GM12878 (cell line): ENCODE measurements around the gene LYPD6. TPM values are rescaled to one million over a fixed set of nuclear protein-coding genes. Genes with fewer than 3 reads are reported as not detected.

Experiments used
- ATAC-seq: fragments of 200-7000 bp; cut with Tn5 transposase; 3 replicates; pipeline ENCODE4 v1.9.1; 2020; ENCODE audit warnings: mild to moderate bottlenecking, moderate library complexity
- BruUV-seq: library from RNA; stranded (reverse); fragments of 400-500 nt; replicated peaks from 2 replicates; lab custom pipeline; 2021; lab: Mats Ljungman, UMichigan
- CTCF ChIA-PET: fragments of 300-600 bp; sonication (Branson Sonifier 250); formaldehyde crosslinking; extraction: SDS; loops from one replicate; lab custom pipeline; 2021; ENCODE audit warnings: inconsistent platforms; lab: Yijun Ruan, JAX
- POLR2A ChIA-PET: fragments of 350-600 bp; formaldehyde crosslinking; extraction: SDS; loops from one replicate; lab custom pipeline; 2021; ENCODE audit warnings: inconsistent platforms; lab: Charles Lee
- RAD21 ChIA-PET: fragments of 300-600 bp; sonication (Branson Sonifier 250); formaldehyde crosslinking; loops from one replicate; lab custom pipeline; 2023; ENCODE audit warnings: antibody characterized with exemption; ENCODE audit not compliant: unreplicated experiment; lab: Charles Lee
- SMC1A ChIA-PET: fragments of 300-600 bp; sonication (Branson Sonifier 250); formaldehyde crosslinking; loops from one replicate; lab custom pipeline; 2023; ENCODE audit not compliant: unreplicated experiment, uncharacterized antibody; lab: Charles Lee
- DNase-seq: peaks from one replicate; pipeline ENCODE4 v3.0.0-alpha.2; 2011; ENCODE audit warnings: low read depth, low spot score
- FAIRE-seq: peaks from 3 replicates; lab custom pipeline; 2011; peaks lifted over from hg19 to GRCh38; lab: Jason Lieb, UNC
- H2AFZ ChIP-seq: 2 replicates; pipeline ENCODE4 v1.6.0; 2011; ENCODE audit warnings: low read depth, low read length, control low read depth; ENCODE audit not compliant: control insufficient read depth
- H3K27ac ChIP-seq: 2 replicates; pipeline ENCODE4 v1.5.1; 2011; ENCODE audit warnings: control low read depth; ENCODE audit not compliant: control insufficient read depth, insufficient read depth
- H3K27me3 ChIP-seq, 2 experiments: replicated peaks in 1 of 2; 2 replicates each; pipeline versions ENCODE4 v1.6.0 to v1.6.1; 2011; ENCODE audit warnings: low read length in 1 of 2; ENCODE audit not compliant: control insufficient read depth in 2 of 2, insufficient read depth in 2 of 2
- H3K36me3 ChIP-seq, 2 experiments: 2 replicates each; pipeline ENCODE4 v1.5.1; 2011; ENCODE audit warnings: low read length in 1 of 2; ENCODE audit not compliant: control insufficient read depth in 2 of 2, insufficient read depth in 2 of 2
- H3K4me1 ChIP-seq: 2 replicates; pipeline ENCODE4 v1.6.1; 2011; ENCODE audit warnings: mild to moderate bottlenecking, low read length, moderate library complexity, mixed read lengths; ENCODE audit not compliant: control insufficient read depth, insufficient read depth
- H3K4me2 ChIP-seq: 2 replicates; pipeline ENCODE4 v1.6.0; 2011; ENCODE audit warnings: control low read depth; ENCODE audit not compliant: control insufficient read depth, insufficient read depth
- H3K4me3 ChIP-seq: fragments of 200-600 bp; sonication (generic); 2 replicates; pipeline ENCODE4 v1.5.1; 2016
- H3K79me2 ChIP-seq: 2 replicates; pipeline ENCODE4 v1.6.0; 2011; ENCODE audit warnings: low read length; ENCODE audit not compliant: control insufficient read depth, insufficient read depth
- H3K9ac ChIP-seq: 2 replicates; pipeline ENCODE4 v1.8.0; 2011; ENCODE audit warnings: low read length, control low read depth, mixed read lengths; ENCODE audit not compliant: control insufficient read depth, insufficient read depth
- H3K9me3 ChIP-seq: replicated peaks from 3 replicates; pipeline ENCODE4 v1.5.1; 2011; ENCODE audit warnings: mild to moderate bottlenecking, low read length; ENCODE audit not compliant: control insufficient read depth, insufficient read depth
- H4K20me1 ChIP-seq: 2 replicates; pipeline ENCODE4 v1.6.0; 2011; ENCODE audit not compliant: control insufficient read depth, insufficient read depth
- ATF7 ChIP-seq: fragments of 450-650 bp; IDR thresholded peaks from 2 replicates; pipeline ENCODE4 v1.6.1; 2016; ENCODE audit warnings: low read depth, mild to moderate bottlenecking
- E2F4 ChIP-seq: IDR thresholded peaks from 2 replicates; pipeline ENCODE4 v1.6.1; 2012; ENCODE audit warnings: low read depth, low read length, improper control_type of control experiment
- EP300 ChIP-seq, 2 experiments: fragments of 150-350 bp in 1 of 2; IDR thresholded peaks; 2 replicates each; pipeline ENCODE4 v1.6.1; 2011 to 2012; ENCODE audit warnings: low read depth in 2 of 2, low read length in 2 of 2, borderline replicate concordance in 1 of 2, improper control_type of control experiment in 1 of 2, inconsistent platforms in 1 of 2; ENCODE audit not compliant: control insufficient read depth in 1 of 2
- FOS ChIP-seq: IDR thresholded peaks from 3 replicates; pipeline ENCODE4 v1.6.1; 2011; ENCODE audit warnings: borderline replicate concordance; ENCODE audit not compliant: insufficient read length; ENCODE audit errors: extremely low read depth
- HCFC1 ChIP-seq: fragments of 150-350 bp; IDR thresholded peaks from 2 replicates; pipeline ENCODE4 v1.6.1; 2014; ENCODE audit warnings: low read length
- MYB ChIP-seq: fragments of 150-350 bp; IDR thresholded peaks from 2 replicates; pipeline ENCODE4 v1.6.1; 2014; ENCODE audit warnings: mild to moderate bottlenecking, low read depth, low read length, borderline replicate concordance
- NR2F1 ChIP-seq: fragments of 450-650 bp; conservative IDR thresholded peaks from 2 replicates; pipeline ENCODE4 v1.6.1; 2017; ENCODE audit warnings: mild to moderate bottlenecking
- PBX3 ChIP-seq: IDR thresholded peaks from 2 replicates; pipeline ENCODE4 v1.6.1; 2011; ENCODE audit warnings: mild to moderate bottlenecking, low read depth, low read length, moderate library complexity; ENCODE audit not compliant: insufficient replicate concordance
- POU2F2 ChIP-seq: IDR thresholded peaks from 3 replicates; pipeline ENCODE4 v1.6.1; 2011; ENCODE audit warnings: low read depth, mild to moderate bottlenecking, low read length, borderline replicate concordance
- SMC3 ChIP-seq: IDR thresholded peaks from 2 replicates; pipeline ENCODE4 v1.6.1; 2011; ENCODE audit warnings: low read length, improper control_type of control experiment, borderline replicate concordance
- SP1 ChIP-seq: IDR thresholded peaks from one replicate; pipeline ENCODE4 v1.6.1; 2011; ENCODE audit warnings: low read depth, low read length
- ZNF622 ChIP-seq: fragments of 450-650 bp; IDR thresholded peaks from 2 replicates; pipeline ENCODE4 v1.6.1; 2017; ENCODE audit warnings: mild to moderate bottlenecking, inconsistent platforms
- WGBS: methylation state at CpG from one replicate; pipeline ENCODE4 v1.1.6; 2016; ENCODE audit warnings: low lambda C conversion rate; ENCODE audit not compliant: insufficient replicate concordance, insufficient coverage; ENCODE audit errors: missing lambda C conversion rate; 5-methylcytosine and 5-hydroxymethylcytosine counted together
- in situ Hi-C: fragments of 300-500 bp; cut with MboI; formaldehyde crosslinking; loops from 9 replicates; pipeline ENCODE4 v1.14.3; 2018; ENCODE audit warnings: mixed read lengths
- intact Hi-C: fragments of 100-400 bp; cut with micrococcal nuclease; formaldehyde crosslinking; loops from one replicate; pipeline ENCODE4 v1.14.2; 2022; ENCODE audit not compliant: unreplicated experiment
- polyA plus RNA-seq, 11 experiments: library from polyadenylated mRNA; depleted of rRNA in 4 of 11; unstranded in 6 of 11; stranded (reverse) in 5 of 11; fragments of >200 nt; fragmentation: Nextera tagmentation in 4 of 11; fragmentation: Illumina TruSeq in 1 of 11; extraction: Ambion mirVana in 4 of 11; extraction: Trizol in 1 of 11; gene quantifications; 1 replicate in 1 of 11; 2 replicates in 10 of 11; pipeline versions ENCODE4 v1.2.1 to v1.2.3, GENCODE V29; 2011 to 2016; ENCODE audit warnings: inconsistent platforms in 2 of 11, missing spikeins in 2 of 11, low read depth in 1 of 11
- total RNA-seq, 4 experiments: library from RNA; depleted of rRNA in 3 of 4; stranded (reverse); fragments of >200 nt in 3 of 4; fragmentation: Illumina TruSeq in 1 of 4; extraction: Trizol in 1 of 4; gene quantifications; 2 replicates each; pipeline versions ENCODE4 v1.2.1 to v1.2.3, GENCODE V29; 2013 to 2021

LYPD6 gene
- total and polyA plus RNA-seq, 10 of the 15 experiments (the other 5 are each of a cell fraction or from before 2014, with no cell fraction given) = not detected

- no peak overlapping the region for H3K4me2 ChIP-seq
- H3K9me3 ChIP-seq = no peaks in the 10 kb centered on the region
- H3K4me1 ChIP-seq = no peaks in the 10 kb centered on the region
- TF ChIP-seq HCFC1 (no peak), POU2F2 (no peak), SP1 (no peak), ZNF622 (no peak), PBX3 (no peak), ATF7 (no peak), MYB (no peak), SMC3 (no peak), E2F4 (no peak), NR2F1 (no peak), EP300 (IDR thresholded peaks at IDR 0.05; ENCODE audit: borderline replicate concordance in 1 of 2, control insufficient read depth in 1 of 2, low read depth in 2 of 2, low read length in 2 of 2) (no peak), FOS (no peak)
- H3K4me3 ChIP-seq = no peak overlapping the region
- H2AFZ ChIP-seq = no peak overlapping the region
- BruUV-seq = no TSS peak
- ChIA-PET SMC1A (interaction anchor here (0.6 to 0.7 kb wide), 2 partner anchors 104 to 1567 kb away, joined by 3 to 4 read pairs; no protein-coding TSS in a partner anchor), POLR2A (no interaction called here), CTCF (no interaction called here), RAD21 (no interaction called here)
- no peak for DNase-seq
- in situ Hi-C loops (no loop called here), intact Hi-C loops (no loop called here)
- no peak overlapping the region for H3K9ac ChIP-seq
- no peaks in the 10 kb centered on the region for H3K27me3 ChIP-seq
- H3K79me2 ChIP-seq = no peaks in the 10 kb centered on the region
- no peaks in the 10 kb centered on the region for H3K36me3 ChIP-seq
- ATAC-seq = no peak
- WGBS = 0% methylated on average over 1 of the region's 1 CpG
- H4K20me1 ChIP-seq = no peaks in the 10 kb centered on the region
- no peak for FAIRE-seq
- H3K27ac ChIP-seq = no peak overlapping the region
Measured at GRCh38 chr2:149363958-149364357, 33.6 kb downstream of the LYPD6 start.
